ENCODE results near the gene PKIG. TPM values are rescaled to one million over a fixed set of nuclear protein-coding genes. Genes with fewer than 3 reads are reported as not detected.

Gene PKIG
- total and polyA plus RNA-seq, 2 donors (not counting 3 experiments of a cell fraction or from before 2014, with no cell fraction given), result 135 to 167 TPM

- no peaks in the 10 kb centered on the region for H3K27me3 ChIP-seq (ENCODE audit: control insufficient read depth in 2 of 2, insufficient read depth in 2 of 2, low read length in 2 of 2)
- intact Hi-C loops (cut with micrococcal nuclease), result no loop called here
- H3K36me3 ChIP-seq (ENCODE audit: control insufficient read depth in 2 of 2, extremely low read depth in 1 of 2, insufficient read depth in 2 of 2, low read length in 2 of 2), result no peaks in the 10 kb centered on the region
- H3K4me2 ChIP-seq (ENCODE audit: insufficient read depth, low read length), result no peak overlapping the region
- no peak overlapping the region for H3K4me3 ChIP-seq (replicated peaks in 1 of 3; ENCODE audit: insufficient read depth in 1 of 3, low read depth in 1 of 3, low read length in 3 of 3)
- BruUV-seq (replicated peaks), result no TSS peak
- ChIA-PET POLR2A (no interaction called here), CTCF (interaction anchor here (1.5 kb wide), 1 partner anchor 13 kb away, joined by 4 read pairs; no protein-coding TSS in a partner anchor)
- H3K79me2 ChIP-seq (ENCODE audit: control insufficient read depth, insufficient read depth, low read length), result no peaks in the 10 kb centered on the region
- no peaks in the 10 kb centered on the region for H3K9me1 ChIP-seq (replicated peaks; ENCODE audit: control insufficient read depth, extremely low read depth, insufficient read depth, low read length)
- no peak overlapping the region for H3K27ac ChIP-seq (ENCODE audit: insufficient read depth, low read depth, low read length)
- no peak overlapping the region for H2AFZ ChIP-seq (ENCODE audit: low read depth, low read length)
- no peak for DNase-seq (ENCODE audit: low read depth, low spot score)
- no peaks in the 10 kb centered on the region for H4K20me1 ChIP-seq (replicated peaks; ENCODE audit: control insufficient read depth, extremely low read depth, insufficient read depth, low read length)
- TF ChIP-seq, protein P1, sequence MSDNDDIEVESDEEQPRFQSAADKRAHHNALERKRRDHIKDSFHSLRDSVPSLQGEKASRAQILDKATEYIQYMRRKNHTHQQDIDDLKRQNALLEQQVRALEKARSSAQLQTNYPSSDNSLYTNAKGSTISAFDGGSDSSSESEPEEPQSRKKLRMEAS (IDR thresholded peaks at IDR 0.05; ENCODE audit: insufficient read depth, insufficient read length), result no peak
- no peak for TF ChIP-seq MYC (IDR thresholded peaks at IDR 0.05; ENCODE audit: low read depth, low read length)
- no peak for TF ChIP-seq POLR2AphosphoS5 (IDR thresholded peaks at IDR 0.05; ENCODE audit: insufficient read depth, low read depth, low read length)
- TF ChIP-seq POLR2A (IDR thresholded peaks at IDR 0.05; ENCODE audit: low read depth, low read length), result no peak
- TF ChIP-seq JUN (IDR thresholded peaks at IDR 0.05; ENCODE audit: borderline replicate concordance, insufficient read depth, insufficient read length, low read depth), result no peak
- no peak for TF ChIP-seq FOS (IDR thresholded peaks at IDR 0.05; ENCODE audit: borderline replicate concordance, insufficient read depth, low read length)
- no peak for TF ChIP-seq GATA2 (IDR thresholded peaks at IDR 0.05; ENCODE audit: insufficient read depth, insufficient read length, low read depth, low read length)
- no peaks in the 10 kb centered on the region for H3K9me3 ChIP-seq (replicated peaks; ENCODE audit: control insufficient read depth, insufficient read depth, low read length)
- no peak overlapping the region for H3K9ac ChIP-seq (replicated peaks; ENCODE audit: extremely low read depth, insufficient read depth, low read length)
- dilution Hi-C loops (cut with MboI; ENCODE audit: extremely low pct_ligation_motif_present, low sequenced_read_pairs), result no loop called here
- FAIRE-seq, result no peak
- H3K4me1 ChIP-seq (ENCODE audit: control insufficient read depth, extremely low read depth, insufficient read depth, low read length), result no peaks in the 10 kb centered on the region
Observed at GRCh38 chr20:44566018-44566417, 16.4 kb upstream of the PKIG start.

- dilution Hi-C loops (cut with MboI; ENCODE audit: extremely low pct_ligation_motif_present, low sequenced_read_pairs) (no loop called here), intact Hi-C loops (cut with micrococcal nuclease) (no loop called here)
- Histone ChIP-seq H3K4me1 (ENCODE audit: control insufficient read depth, extremely low read depth, insufficient read depth, low read length) (peaks cover 3% of the 10 kb centered on the region), H3K27me3 (ENCODE audit: control insufficient read depth in 2 of 2, insufficient read depth in 2 of 2, low read length in 2 of 2) (no peaks in the 10 kb centered on the region), H3K9me3 (replicated peaks; ENCODE audit: control insufficient read depth, insufficient read depth, low read length) (no peaks in the 10 kb centered on the region), H3K4me2 (ENCODE audit: insufficient read depth, low read length) (no peak overlapping the region), H2AFZ (ENCODE audit: low read depth, low read length) (no peak overlapping the region), H3K9ac (replicated peaks; ENCODE audit: extremely low read depth, insufficient read depth, low read length) (no peak overlapping the region), H3K36me3 (ENCODE audit: control insufficient read depth in 2 of 2, extremely low read depth in 1 of 2, insufficient read depth in 2 of 2, low read length in 2 of 2) (no peaks in the 10 kb centered on the region), H3K79me2 (ENCODE audit: control insufficient read depth, insufficient read depth, low read length) (no peaks in the 10 kb centered on the region), H3K9me1 (replicated peaks; ENCODE audit: control insufficient read depth, extremely low read depth, insufficient read depth, low read length) (no peaks in the 10 kb centered on the region), H4K20me1 (replicated peaks; ENCODE audit: control insufficient read depth, extremely low read depth, insufficient read depth, low read length) (no peaks in the 10 kb centered on the region), H3K27ac (ENCODE audit: insufficient read depth, low read depth, low read length) (no peak overlapping the region), H3K4me3 (replicated peaks in 1 of 3; ENCODE audit: insufficient read depth in 1 of 3, low read depth in 1 of 3, low read length in 3 of 3) (no peak overlapping the region)
- no TSS peak for BruUV-seq (replicated peaks)
- ChIA-PET CTCF (interaction anchor here (1.0 to 1.9 kb wide), 4 partner anchors 12 to 45 kb away, joined by 3 to 4 read pairs (median 4); partner anchors contain the start of gene SERINC3), POLR2A (no interaction called here)
- FAIRE-seq (no peak), DNase-seq (ENCODE audit: low read depth, low spot score) (no peak)
- TF ChIP-seq POLR2A (IDR thresholded peaks at IDR 0.05; ENCODE audit: low read depth, low read length), result no peak
- TF ChIP-seq, protein P1 (IDR thresholded peaks at IDR 0.05; ENCODE audit: insufficient read depth, insufficient read length), result no peak
Observed at GRCh38 chr20:44566811-44567210, 15.6 kb upstream of the PKIG start.
